Cerebellar cortex (tissue), 1 donor: ENCODE measurements around the gene CALML5.

Source experiments
- DNase-seq: peaks from one replicate; pipeline ENCODE4 v3.0.0-alpha.2; 2015; ENCODE audit warnings: low spot score

The CALML5 gene

DNA sequence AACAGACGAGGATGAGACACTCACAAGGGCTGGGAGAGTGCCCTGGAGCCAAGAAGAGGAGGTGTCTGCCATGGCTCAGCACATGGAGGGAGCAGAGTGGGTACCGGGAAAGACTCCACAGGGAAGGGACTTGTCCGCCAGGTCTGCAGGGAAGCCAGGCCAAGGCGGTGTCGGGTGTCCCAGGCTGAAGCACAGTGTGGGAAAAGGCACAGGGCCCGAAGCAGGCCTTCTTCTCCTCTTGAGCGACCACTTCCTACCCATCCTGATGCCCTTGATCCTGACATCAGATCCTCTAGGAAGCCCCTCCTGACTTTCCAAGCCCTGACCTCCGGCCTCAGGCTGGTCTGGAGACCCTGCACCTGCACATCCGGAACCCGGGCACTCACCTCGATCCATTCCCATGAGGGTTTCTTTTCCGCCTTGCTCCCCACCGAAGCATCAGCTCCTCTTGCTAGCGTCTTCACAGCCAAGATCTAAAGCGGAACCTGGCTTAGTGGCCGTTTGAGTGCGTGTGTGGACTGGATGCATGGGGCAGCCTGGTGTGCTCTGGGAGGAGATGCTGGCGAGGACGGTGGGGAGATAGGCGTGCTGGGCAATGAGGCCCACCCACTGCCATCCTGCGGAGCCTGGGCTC lies 33.8 kb upstream of the CALML5 start:
- no peak for DNase-seq

DNA sequence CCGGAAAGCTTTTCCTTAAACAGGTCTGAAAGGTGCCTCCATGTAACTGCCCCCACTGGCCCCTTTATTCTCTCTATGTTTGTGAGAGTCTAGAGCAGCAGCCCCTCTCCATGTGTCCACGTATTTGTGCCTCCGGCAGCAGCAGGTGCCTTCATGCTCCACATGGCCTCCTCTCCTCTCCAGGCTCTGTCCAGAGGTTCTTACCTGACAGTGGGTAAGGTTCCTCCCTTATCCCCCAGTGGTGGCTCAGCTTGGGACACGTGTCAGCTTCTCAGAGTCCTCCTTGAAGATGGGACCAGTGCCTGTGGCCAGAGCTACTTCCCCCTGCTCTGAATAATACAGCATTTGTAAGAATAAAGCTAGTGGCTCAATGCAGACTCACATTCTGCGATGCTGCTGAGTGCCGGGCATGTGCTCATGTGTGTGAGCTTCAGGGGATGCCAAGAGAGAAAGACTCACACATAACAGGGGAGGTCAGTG lies 33.3 kb upstream of the CALML5 start:
- DNase-seq: no peak

DNA sequence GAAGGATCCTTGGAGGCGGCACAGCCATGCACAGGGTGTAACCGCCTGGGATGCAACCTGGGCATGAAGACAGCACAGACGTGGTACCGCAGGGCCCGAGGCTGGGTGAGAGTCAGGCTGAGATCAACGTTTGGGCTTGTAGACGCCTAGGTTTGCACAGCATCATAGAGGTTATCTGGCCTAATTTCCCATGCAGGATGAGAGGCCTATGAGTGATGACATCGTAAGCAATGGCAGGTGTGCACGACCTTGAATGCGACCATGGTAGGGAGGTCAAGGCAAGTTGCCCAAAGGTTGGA lies 32.9 kb upstream of the CALML5 start:
- DNase-seq: no peak

DNA sequence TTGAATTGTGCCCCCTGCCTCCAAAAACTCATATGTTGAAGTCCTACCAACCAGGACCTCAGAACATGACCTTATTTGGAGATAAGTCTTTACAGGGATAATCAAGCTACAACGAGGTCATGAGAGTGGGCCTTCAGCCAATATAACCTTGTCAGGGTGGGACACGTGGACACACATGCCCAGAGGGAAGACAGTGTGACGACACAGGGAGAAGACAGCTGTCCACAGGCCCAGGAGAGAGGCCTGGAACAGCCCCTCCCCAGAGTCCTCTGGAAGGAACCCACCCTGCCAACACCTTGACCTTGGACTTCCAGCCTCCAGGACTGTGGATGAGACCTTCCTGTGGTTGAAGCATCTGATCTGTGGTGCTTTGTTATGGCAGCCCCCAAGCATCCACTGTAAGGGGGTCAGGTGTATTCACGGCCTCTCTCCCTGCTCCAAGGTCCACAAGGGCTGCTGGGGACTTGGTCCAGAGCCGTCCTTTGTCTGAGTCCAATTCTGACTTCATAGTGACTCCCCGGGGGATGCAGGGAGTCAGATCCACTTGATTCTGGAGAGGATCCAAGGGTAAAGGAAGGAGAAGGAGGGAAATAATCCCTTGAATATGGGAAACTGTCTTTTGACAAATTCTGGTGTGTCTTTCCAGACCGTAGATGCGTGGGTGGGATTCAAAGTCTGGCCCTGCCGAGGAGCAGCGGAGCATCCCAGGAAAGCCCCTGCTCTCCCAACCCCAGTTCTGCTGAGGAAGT lies 32.4 kb upstream of the CALML5 start:
- DNase-seq: no peak

DNA sequence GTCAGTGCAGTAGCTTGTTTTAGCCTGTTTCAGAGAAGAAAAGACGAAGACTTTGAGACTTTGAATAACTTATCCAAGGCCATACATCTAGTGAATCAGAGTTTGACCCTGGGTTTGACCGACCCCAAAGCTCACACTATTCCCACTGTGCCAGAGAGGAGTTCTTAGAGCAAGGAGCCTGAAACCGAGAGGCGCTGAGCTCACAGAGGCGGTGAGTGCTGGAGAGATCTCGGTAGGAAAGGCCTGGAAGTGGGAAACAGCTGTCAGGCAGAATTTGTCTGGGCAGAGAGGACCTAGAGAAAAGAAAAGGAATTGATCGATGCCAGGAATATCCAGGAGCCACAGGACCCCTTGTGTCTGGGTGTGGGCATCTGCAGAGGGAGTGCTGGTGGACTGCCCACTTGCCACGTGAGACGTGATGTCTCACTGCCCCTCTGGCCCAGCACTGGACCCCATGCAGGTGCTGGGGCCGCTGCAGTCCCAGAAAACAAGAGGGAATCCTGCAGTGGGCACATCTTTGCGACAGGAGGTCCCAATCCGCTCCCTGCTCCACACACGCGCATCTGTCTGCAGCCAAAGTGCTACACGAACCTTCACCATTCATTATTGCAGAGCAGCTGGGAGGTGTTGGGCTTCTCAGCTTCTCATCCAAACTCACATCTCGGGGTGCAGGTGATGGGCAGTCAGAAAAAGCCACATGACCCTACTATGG lies 31.6 kb upstream of the CALML5 start:
- DNase-seq: no peak

DNA sequence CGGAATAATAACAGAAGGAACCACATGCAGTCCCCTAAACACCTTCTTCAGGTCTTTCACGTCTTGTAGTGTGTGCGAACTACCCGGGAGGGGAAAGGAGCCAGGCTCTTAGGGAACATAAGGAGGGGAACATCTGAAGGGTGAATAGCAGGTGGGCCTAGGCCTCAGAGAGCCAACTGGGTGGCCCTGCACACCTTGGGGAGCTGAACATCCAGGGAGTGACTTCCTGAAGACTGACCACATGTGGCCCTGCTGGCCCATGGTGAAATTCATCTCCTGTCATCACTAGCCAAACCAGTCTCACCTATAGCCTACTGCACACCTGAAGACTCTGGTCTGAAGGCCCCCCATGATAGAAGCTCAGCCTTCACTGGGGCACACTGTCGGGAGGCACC lies 31.0 kb upstream of the CALML5 start:
- no peak for DNase-seq

DNA sequence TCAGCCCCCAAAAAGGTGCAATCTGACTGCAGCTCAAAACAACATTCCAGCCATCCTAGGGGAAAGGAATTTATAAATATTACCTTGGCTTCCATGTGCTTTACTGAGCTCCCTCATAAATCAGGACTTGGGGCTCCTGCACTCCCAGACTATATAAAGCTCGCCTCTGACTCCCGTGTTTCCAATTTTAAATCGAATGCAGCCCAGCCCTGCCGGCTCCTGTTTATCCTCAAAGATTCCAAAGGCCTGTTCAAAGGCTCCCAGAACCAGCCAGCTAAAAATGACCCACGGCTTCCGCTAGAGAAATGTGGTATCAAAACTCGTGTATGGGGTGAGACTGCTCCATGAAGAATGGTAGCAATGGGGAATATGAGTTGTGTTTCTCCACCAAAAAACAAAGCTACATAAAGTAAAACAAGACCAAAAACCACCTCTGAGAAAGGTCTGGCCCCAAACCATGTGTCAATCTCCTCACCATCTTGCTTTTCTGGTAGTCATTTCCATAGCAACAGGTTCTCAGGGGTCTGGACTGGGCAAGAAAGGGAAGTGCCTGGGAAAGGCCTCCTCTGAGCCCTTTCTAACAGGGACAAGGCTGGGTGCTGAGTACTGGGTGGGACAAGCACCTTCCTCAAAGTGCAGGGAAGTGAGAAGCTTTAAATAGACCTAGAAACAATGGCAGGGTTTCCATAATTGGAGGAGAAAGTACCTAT lies 30.5 kb upstream of the CALML5 start:
- DNase-seq: no peak

DNA sequence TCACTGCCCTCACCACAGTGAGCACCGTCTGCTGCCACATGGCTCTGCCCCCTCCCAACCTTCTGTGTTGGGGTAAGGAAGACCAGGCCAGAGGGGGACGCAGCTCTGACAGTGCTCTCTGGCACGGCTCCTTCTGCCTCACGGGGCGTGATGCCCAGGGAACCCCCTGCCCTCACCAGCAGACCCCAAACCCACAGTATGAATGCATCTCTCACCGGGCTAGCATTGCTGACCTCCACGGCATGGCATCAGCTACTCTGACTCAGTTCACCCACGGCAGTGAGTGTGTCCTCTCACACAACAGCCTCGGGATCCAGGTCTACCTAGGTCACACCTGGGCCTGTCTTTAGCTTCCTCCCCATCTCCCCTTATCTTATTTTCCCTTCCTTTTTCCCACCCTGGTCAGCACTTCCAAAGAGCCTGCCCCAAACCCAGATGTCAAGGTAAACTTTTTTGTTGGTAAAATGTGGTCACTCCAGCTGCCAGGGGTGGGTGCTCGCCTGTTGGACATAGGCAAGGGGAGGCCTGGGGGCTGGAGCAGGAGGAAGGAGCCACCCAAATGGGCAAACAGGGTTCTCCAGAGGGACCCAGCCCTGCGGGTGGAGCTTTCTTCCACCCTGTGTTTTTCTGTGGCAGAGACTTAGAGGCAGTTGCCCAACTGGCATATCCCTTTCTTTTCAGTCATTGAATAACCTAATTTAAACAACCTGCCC lies 29.8 kb upstream of the CALML5 start:
- DNase-seq: no peak

DNA sequence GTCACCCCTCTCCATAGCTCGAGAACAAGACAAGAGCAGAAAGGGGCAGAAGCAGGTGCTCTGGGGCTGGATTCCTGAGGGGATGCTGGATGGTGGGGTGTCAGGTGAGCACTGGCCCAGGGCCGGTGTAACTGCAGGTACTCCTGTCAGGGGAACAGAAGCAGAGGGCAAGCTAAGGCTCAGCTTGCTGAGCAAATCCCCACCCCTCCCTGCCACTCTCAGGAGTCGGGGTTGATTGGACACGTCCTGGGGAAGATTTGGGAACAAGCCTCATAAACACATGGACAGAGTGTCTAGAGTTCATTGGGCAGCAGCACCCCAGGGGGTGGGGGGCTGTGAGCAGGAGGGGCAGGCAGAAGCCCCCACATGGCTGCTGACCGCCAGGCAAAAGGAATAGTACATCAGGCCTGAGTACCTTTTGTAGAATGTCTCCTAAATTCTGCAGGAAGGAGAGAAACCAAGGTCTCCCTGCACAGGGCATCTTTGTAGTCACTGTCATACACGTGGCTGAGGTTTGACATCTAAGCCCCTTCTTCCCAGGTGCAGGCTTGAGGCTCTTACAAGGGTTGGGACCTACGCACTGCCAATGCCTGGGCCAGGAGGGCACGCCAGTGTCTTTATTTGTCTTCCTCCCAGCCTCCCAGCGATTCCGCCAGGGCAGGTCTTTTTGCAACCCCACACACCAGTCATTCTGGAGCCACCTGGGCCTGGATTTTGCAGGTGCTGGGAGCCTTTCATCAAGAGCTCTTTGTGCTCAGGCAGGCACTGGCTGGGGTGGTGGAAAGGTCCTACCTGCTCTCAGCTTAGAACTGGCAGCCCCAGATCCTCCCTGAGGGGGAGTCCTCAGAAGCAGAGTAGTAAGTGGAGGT lies 28.2 kb upstream of the CALML5 start:
- DNase-seq: no peak

DNA sequence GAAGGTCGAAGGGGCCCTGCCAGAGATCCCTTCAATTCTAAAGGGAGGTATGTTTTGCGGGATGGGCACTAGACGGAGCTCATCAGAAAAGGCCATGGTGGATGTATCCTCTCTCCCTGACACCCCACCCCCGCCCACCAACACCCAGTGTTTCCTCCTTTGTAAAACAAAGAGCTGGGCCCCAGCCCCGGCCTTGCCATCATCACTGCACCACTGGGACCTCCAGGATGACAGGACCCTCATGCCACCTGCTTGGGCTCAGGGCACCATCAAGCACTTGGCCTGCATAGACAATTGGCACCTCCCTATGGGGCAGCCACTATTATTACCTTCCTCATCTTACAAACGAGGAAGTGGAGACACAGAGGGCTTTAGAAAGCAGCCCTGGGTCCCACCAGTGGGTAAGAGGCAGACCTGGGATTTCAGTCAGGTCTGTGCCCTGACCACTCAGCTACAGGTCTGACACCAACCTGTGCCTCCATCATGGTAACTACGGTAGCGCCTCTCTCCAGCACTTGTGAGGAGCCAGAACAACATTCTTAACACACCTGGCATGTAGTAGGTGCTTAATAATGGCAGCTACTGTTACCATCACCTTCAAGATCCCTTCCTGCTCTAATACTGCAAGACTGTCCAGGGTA lies 27.4 kb upstream of the CALML5 start:
- no peak for DNase-seq

DNA sequence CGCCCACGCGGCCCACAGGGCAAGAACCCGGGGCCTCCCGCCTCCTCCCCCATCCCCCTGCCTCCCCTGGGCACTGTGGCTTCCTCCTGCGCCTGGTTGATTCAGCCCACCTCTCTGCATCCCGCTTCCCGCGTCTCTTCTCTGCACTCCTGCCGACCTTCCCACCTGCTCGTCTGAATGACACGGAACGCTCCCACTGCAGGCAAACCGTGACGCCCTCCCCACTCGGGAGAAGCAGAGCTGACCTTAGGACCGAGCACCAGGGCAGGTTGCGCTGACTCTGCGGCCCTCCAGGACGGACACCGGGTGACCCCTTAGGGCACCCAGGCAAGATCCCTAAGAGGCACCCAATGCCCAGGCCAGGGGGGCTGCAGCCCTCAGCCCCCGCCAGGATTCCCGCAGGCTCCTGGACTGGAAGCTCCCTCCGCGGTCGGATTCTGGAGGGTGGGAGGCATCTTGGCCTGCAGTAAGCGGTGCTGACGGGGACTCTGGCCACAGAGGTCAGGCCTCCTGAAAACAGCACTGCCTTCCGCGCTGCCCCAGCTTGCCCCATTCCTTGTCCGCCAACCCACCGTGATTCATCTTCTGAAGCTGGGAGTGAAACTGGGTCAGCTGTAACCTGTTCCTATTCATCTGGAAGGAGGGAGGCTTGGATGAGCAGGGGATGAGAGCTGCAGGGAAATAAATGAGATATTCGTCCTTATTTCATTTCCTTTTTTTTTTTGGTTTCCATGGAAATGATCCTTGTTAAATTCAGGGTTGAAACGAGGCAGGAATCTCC lies 26.4 kb upstream of the CALML5 start:
- DNase-seq: no peak

DNA sequence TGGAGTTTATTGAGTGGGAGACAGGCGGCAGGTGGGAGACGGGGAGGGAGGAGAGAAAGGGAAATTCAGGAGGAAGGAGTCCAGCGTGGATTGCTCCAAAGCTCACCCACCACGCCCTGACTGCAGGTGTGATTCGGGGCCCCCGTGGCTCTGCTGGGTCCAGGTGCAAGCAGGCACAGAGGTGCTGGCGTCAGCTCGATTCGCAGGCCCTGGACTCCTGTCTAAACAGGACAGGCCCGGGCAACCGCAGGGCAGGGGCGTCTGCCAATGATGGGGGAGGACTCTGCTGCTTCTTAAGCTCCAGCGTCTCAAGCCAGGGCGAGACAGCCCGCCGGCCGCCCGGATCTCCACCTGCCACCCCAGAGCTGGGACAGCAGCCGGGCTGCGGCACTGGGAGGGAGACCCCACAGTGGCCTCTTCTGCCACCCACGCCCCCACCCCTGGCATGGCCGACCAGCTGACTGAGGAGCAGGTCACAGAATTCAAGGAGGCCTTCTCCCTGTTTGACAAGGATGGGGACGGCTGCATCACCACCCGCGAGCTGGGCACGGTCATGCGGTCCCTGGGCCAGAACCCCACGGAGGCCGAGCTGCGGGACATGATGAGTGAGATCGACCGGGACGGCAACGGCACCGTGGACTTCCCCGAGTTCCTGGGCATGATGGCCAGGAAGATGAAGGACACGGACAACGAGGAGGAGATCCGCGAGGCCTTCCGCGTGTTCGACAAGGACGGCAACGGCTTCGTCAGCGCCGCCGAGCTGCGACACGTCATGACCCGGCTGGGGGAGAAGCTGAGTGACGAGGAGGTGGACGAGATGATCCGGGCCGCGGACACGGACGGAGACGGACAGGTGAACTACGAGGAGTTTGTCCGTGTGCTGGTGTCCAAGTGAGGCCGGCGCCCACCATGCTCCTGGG lies 25.5 kb upstream of the CALML5 start, which contains the start of gene CALML3:
CALML3 (plus strand) TSS at position 321 of the 920 bp plus-strand sequence; CDS start at position 446, 125 bp downstream.
- no peak for DNase-seq

DNA sequence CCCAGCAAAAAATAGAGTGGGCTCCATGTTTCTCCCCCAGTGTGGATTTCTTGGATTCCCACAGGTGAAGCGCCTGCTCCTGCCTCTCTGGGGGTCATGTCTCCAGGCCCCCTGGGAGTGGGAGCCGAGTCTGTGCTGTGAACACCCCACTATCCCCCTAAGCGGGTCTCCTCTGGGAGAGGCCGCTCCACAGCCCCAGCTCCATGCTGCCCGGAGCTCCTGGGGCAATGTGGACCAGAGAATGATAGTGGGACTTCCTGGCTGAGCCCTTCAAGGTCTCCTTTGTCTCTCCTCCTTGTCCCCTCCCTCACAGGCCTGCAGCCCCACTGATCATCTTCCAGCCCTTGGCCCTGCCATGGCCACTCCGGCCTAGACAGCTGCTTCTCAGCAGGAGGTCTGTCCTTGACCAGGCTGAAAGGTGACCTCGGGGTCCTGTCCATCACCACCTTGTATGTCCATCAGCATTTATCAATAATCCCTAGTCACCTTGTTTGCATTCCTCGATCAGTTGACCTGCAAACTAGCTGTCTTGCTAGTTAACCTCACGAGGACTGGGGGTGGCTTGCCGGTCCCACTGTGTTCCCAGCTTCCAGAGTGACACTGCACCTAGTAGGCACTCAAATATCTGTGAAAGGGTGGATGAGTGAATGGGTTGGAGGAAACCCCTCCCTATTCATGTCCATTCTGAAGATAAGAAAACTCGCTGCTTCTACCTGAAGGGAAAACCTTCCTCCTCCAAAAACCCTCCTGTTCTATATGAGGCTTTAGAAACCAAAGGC lies 24.6 kb upstream of the CALML5 start:
- no peak for DNase-seq

DNA sequence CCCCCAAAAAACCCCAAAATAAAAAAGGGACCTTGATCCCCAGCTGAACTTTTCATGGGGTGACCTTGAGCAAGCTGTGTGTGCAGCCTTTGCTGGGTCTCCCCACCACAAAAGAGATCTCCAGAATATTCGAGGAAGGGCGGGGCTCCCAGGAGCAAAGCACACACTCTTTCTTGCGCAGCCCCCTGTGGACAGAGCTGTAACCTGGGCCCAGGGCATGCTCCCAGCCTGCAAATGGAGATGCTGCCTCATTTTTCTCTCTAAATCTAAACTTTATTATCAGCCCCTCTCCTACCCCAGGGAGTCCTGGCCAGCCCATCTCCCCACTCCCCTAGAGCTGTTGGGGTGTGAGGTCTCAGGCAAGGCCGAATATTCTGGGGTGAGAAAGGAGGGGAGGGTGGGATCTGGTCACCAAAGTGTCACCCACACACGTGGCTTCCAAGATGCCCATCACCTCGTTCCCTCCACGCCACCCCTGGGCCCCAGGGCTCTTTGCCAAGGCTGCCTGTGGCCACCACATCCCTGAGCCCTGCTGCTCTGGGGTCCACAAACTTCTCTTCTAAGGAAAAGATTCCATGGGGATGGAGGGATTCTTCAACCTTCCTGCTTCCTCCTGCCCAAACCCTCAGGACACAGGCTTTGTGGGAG lies 23.7 kb upstream of the CALML5 start:
- no peak for DNase-seq

DNA sequence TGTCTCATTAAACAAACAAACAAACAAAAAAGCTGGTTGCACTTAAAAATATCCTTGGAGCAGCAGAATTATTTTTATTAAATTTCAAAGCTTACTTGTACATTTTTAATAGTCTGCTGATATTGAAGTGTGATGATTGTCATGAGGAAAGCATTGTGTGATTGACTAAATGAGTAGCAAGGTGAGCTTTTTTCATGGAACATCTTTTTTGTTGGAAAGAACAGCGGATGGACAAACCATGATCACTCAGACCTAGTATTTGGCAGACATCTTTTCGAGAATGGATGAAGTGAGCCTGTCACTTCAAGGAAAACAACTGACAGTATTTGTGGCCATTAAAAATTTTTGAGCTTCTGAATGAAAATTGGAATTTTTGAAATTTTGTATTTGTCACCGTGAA lies 19.7 kb upstream of the CALML5 start:
- DNase-seq: no peak

DNA sequence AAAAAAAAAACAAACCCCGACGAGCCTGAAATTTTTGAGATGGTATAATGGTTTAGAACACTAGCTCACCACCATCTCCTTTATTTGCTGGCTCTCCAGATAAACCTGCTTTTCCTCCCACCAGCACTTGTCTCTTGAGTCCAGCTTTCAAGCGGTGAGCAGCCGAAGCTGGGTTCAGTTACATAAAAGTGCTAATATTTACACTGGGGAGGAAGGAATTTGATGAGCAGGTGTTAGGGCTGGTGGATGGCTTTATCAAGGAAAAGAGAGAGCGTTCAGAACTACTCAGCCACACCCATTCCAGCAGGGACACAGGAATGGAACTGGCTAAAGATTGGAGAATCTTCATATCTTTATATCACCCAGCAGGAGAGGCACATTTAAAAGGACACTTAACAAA lies 18.8 kb upstream of the CALML5 start:
- no peak for DNase-seq

DNA sequence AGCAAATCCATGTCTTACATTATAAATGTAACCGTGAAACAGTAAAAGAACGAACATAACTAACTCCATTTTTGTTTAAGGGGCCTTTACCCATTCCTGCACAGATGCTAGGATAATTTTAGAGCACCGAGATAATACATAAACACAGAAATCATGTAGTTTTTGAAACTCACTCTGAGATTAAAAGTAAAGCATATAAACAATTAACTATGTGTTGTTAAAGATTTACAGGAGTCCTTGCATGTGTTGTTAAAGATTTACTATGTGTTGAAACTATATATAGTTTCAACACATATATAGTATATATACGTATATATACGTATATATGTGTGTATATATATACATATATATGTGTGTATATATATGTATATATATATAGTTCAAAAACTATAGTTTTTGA lies 18.2 kb upstream of the CALML5 start:
- no peak for DNase-seq
